ENCODE measurements around the gene SUGP2. TPM values are rescaled to one million over a fixed set of nuclear protein-coding genes. Genes with fewer than 3 reads are reported as not detected.

The SUGP2 gene
- total and polyA plus RNA-seq, 4 donors: 27.6 to 73.4 (median 59.6) TPM

GRCh38 chr19:19021115-19021514 lies 12.2 kb downstream of the SUGP2 start:
- H3K4me1 ChIP-seq (ENCODE audit: control insufficient read depth in 5 of 5, insufficient read depth in 5 of 5, low read length in 5 of 5): peaks cover 0 to 9% (median 0%) of the 10 kb centered on the region in 5 donors
- ATAC-seq (ENCODE audit: insufficient read depth, low FRiP score) (no peak), DNase-seq (peak in 2 of 3 donors; percentile 21 to 65)
- H3K36me3 ChIP-seq (ENCODE audit: control insufficient read depth in 4 of 4, insufficient read depth in 4 of 4, low read length in 4 of 4): peaks cover 41 to 57% (median 44%) of the 10 kb centered on the region in 4 donors
- H3K4me3 ChIP-seq: no peak overlapping the region
- no peak overlapping the region for H3K9ac ChIP-seq (ENCODE audit: insufficient read depth in 1 of 2, low read length in 2 of 2)
- 35 to 64% methylated on average over 3 of the region's 3 CpGs for WGBS, 2 donors
- no peaks in the 10 kb centered on the region for H3K9me3 ChIP-seq (ENCODE audit: control insufficient read depth in 4 of 4, insufficient read depth in 3 of 4, low read length in 3 of 4)
- no peak overlapping the region for H3K27ac ChIP-seq (ENCODE audit: low read depth in 1 of 2, low read length in 1 of 2)
- H3K27me3 ChIP-seq (ENCODE audit: control insufficient read depth in 3 of 3, insufficient read depth in 3 of 3, low read length in 2 of 3): no peaks in the 10 kb centered on the region
- no peak for TF ChIP-seq CTCF (IDR thresholded peaks at IDR 0.05; ENCODE audit: control extremely low read depth, extremely low read depth)

- H3K9me3 ChIP-seq (ENCODE audit: control insufficient read depth in 4 of 4, insufficient read depth in 3 of 4, low read length in 3 of 4): peaks cover 0 to 2% (median 0%) of the 10 kb centered on the region in 4 donors
- 93 to 96% methylated on average over 5 of the region's 5 CpGs for WGBS, 2 donors
- no peak overlapping the region for H3K4me3 ChIP-seq
- peaks cover 34 to 49% (median 40%) of the 10 kb centered on the region in 4 donors for H3K36me3 ChIP-seq (ENCODE audit: control insufficient read depth in 4 of 4, insufficient read depth in 4 of 4, low read length in 4 of 4)
- H3K27ac ChIP-seq (ENCODE audit: low read depth in 1 of 2, low read length in 1 of 2): no peak overlapping the region
- DNase-seq (no peak), ATAC-seq (ENCODE audit: insufficient read depth, low FRiP score) (no peak)
- no peaks in the 10 kb centered on the region for H3K27me3 ChIP-seq (ENCODE audit: control insufficient read depth in 3 of 3, insufficient read depth in 3 of 3, low read length in 2 of 3)
- no peak overlapping the region for H3K9ac ChIP-seq (ENCODE audit: insufficient read depth in 1 of 2, low read length in 2 of 2)
- H3K4me1 ChIP-seq (ENCODE audit: control insufficient read depth in 5 of 5, insufficient read depth in 5 of 5, low read length in 5 of 5): peaks cover 0 to 2% (median 0%) of the 10 kb centered on the region in 5 donors
- no peak for TF ChIP-seq CTCF (IDR thresholded peaks at IDR 0.05; ENCODE audit: control extremely low read depth, extremely low read depth)
Observed at GRCh38 chr19:19010551-19010950, 22.8 kb downstream of the SUGP2 start.

- Histone ChIP-seq H3K36me3 (ENCODE audit: control insufficient read depth in 4 of 4, insufficient read depth in 4 of 4, low read length in 4 of 4) (peaks cover 30 to 50% (median 42%) of the 10 kb centered on the region in 4 donors), H3K4me3 (no peak overlapping the region), H3K9me3 (ENCODE audit: control insufficient read depth in 4 of 4, insufficient read depth in 3 of 4, low read length in 3 of 4) (peaks cover 0 to 2% (median 0%) of the 10 kb centered on the region in 4 donors), H3K27me3 (ENCODE audit: control insufficient read depth in 3 of 3, insufficient read depth in 3 of 3, low read length in 2 of 3) (no peaks in the 10 kb centered on the region), H3K9ac (ENCODE audit: insufficient read depth in 1 of 2, low read length in 2 of 2) (no peak overlapping the region), H3K27ac (ENCODE audit: low read depth in 1 of 2, low read length in 1 of 2) (no peak overlapping the region), H3K4me1 (ENCODE audit: control insufficient read depth in 5 of 5, insufficient read depth in 5 of 5, low read length in 5 of 5) (peaks cover 0 to 2% (median 0%) of the 10 kb centered on the region in 5 donors)
- DNase-seq: no peak
- WGBS, 2 donors: 95 to 98% methylated on average over 18 of the region's 18 CpGs
- no peak for TF ChIP-seq CTCF (IDR thresholded peaks at IDR 0.05; ENCODE audit: control extremely low read depth, extremely low read depth)
- no peak for ATAC-seq (ENCODE audit: insufficient read depth, low FRiP score)
Observed at GRCh38 chr19:19009951-19010350, 23.4 kb downstream of the SUGP2 start.

GRCh38 chr19:19006213-19006612 lies 27.1 kb downstream of the SUGP2 start:
- Histone ChIP-seq H3K27ac (ENCODE audit: low read depth in 1 of 2, low read length in 1 of 2) (no peak overlapping the region), H3K4me3 (no peak overlapping the region), H3K9ac (ENCODE audit: insufficient read depth in 1 of 2, low read length in 2 of 2) (no peak overlapping the region), H3K9me3 (ENCODE audit: control insufficient read depth in 4 of 4, insufficient read depth in 3 of 4, low read length in 3 of 4) (peaks cover 0 to 2% (median 0%) of the 10 kb centered on the region in 4 donors), H3K36me3 (ENCODE audit: control insufficient read depth in 4 of 4, insufficient read depth in 4 of 4, low read length in 4 of 4) (peaks cover 28 to 59% (median 46%) of the 10 kb centered on the region in 4 donors), H3K27me3 (ENCODE audit: control insufficient read depth in 3 of 3, insufficient read depth in 3 of 3, low read length in 2 of 3) (no peaks in the 10 kb centered on the region), H3K4me1 (ENCODE audit: control insufficient read depth in 5 of 5, insufficient read depth in 5 of 5, low read length in 5 of 5) (no peaks in the 10 kb centered on the region)
- DNase-seq (no peak), ATAC-seq (ENCODE audit: insufficient read depth, low FRiP score) (no peak)
- no peak for TF ChIP-seq CTCF (IDR thresholded peaks at IDR 0.05; ENCODE audit: control extremely low read depth, extremely low read depth)
- 84 to 89% methylated on average over 3 of the region's 3 CpGs for WGBS, 2 donors

Measured in lung (tissue), 12 donors.